GM19035 (cell line): Measurements from ENCODE around the gene GLIPR2.
"Not testable (repeated sequence)": the region's sequence is repeated elsewhere in the genome, so short reads cannot be mapped to it uniquely, and the experiment has no call there.

Source experiments
- ATAC-seq: cut with Tn5 transposase; IDR thresholded peaks from one replicate; pipeline ENCODE4 v1.9.1; 2021; ENCODE audit not compliant: unreplicated experiment

Gene GLIPR2

GRCh38 chr9:36143245-36143641 is 6.7 kb downstream of the GLIPR2 start:
- no peak for ATAC-seq

GRCh38 chr9:36144309-36145232 is 8.0 kb downstream of the GLIPR2 start:
- no peak for ATAC-seq

- ATAC-seq = no peak
Measured at GRCh38 chr9:36145970-36146369, 9.4 kb downstream of the GLIPR2 start.

- no peak for ATAC-seq
Measured at GRCh38 chr9:36146651-36147050, 10.1 kb downstream of the GLIPR2 start.

GRCh38 chr9:36147441-36148175 is 11.1 kb downstream of the GLIPR2 start:
- ATAC-seq = no peak

- no peak for ATAC-seq
Measured at GRCh38 chr9:36148311-36149051, 11.9 kb downstream of the GLIPR2 start.

GRCh38 chr9:36149197-36149596 is 12.7 kb downstream of the GLIPR2 start:
- ATAC-seq = no peak

- no peak for ATAC-seq
Measured at GRCh38 chr9:36150574-36151315, 14.2 kb downstream of the GLIPR2 start.

GRCh38 chr9:36151316-36152210 is 15.0 kb downstream of the GLIPR2 start:
- ATAC-seq = peak; percentile 73

- no peak for ATAC-seq
Measured at GRCh38 chr9:36152741-36153438, 16.4 kb downstream of the GLIPR2 start.

- ATAC-seq = no peak
Measured at GRCh38 chr9:36153746-36154145, 17.2 kb downstream of the GLIPR2 start.

GRCh38 chr9:36154331-36154952 is 17.9 kb downstream of the GLIPR2 start:
- ATAC-seq = no peak

- no peak for ATAC-seq
Measured at GRCh38 chr9:36156116-36156515, 19.6 kb downstream of the GLIPR2 start.

- ATAC-seq = no peak
Measured at GRCh38 chr9:36158122-36158521, 21.6 kb downstream of the GLIPR2 start.

GRCh38 chr9:36158917-36159316 is 22.4 kb downstream of the GLIPR2 start:
- ATAC-seq = no peak

GRCh38 chr9:36159509-36159908 is 23.0 kb downstream of the GLIPR2 start:
- not testable (repeated sequence) for ATAC-seq

- ATAC-seq = not testable (repeated sequence)
Measured at GRCh38 chr9:36160126-36160525, 23.6 kb downstream of the GLIPR2 start.

GRCh38 chr9:36161187-36161586 is 24.7 kb downstream of the GLIPR2 start:
- ATAC-seq = no peak
